GM19324 (cell line): ENCODE data around the gene CNKSR3.
"Not testable (repeated sequence)": the region's sequence is repeated elsewhere in the genome, so short reads cannot be mapped to it uniquely, and the experiment has no call there.

ENCODE experiments used
- ATAC-seq: cut with Tn5 transposase; IDR thresholded peaks from one replicate; pipeline ENCODE4 v1.9.1; 2021; ENCODE audit warnings: mild to moderate bottlenecking, moderate library complexity; ENCODE audit not compliant: unreplicated experiment, low FRiP score

The CNKSR3 gene

GRCh38 chr6:154529957-154530356 is 19.5 kb upstream of the CNKSR3 start:
- no peak for ATAC-seq

GRCh38 chr6:154528310-154528915 is 17.9 kb upstream of the CNKSR3 start:
- ATAC-seq = no peak

GRCh38 chr6:154526996-154527395 is 16.5 kb upstream of the CNKSR3 start:
- no peak for ATAC-seq

GRCh38 chr6:154522576-154522975 is 12.1 kb upstream of the CNKSR3 start:
- no peak for ATAC-seq

GRCh38 chr6:154521412-154521811 is 10.9 kb upstream of the CNKSR3 start:
- ATAC-seq = no peak

GRCh38 chr6:154520280-154520679 is 9.8 kb upstream of the CNKSR3 start:
- no peak for ATAC-seq

- ATAC-seq = no peak
These were observed 7.9 kb upstream of the CNKSR3 start for GRCh38 chr6:154518396-154518795.

GRCh38 chr6:154516276-154516675 is 5.8 kb upstream of the CNKSR3 start:
- no peak for ATAC-seq

- no peak for ATAC-seq
These were observed 5.3 kb upstream of the CNKSR3 start for GRCh38 chr6:154515826-154516225.

- not testable (repeated sequence) for ATAC-seq
These were observed 4.6 kb upstream of the CNKSR3 start for GRCh38 chr6:154515076-154515475.

- no peak for ATAC-seq
These were observed 4.0 kb upstream of the CNKSR3 start for GRCh38 chr6:154514481-154514880.

- ATAC-seq = no peak
These were observed 3.3 kb upstream of the CNKSR3 start for GRCh38 chr6:154513601-154514320.

- ATAC-seq = no peak
These were observed 1.7 kb upstream of the CNKSR3 start for GRCh38 chr6:154512201-154512600.

GRCh38 chr6:154511791-154512190 is 1.3 kb upstream of the CNKSR3 start:
- no peak for ATAC-seq

- ATAC-seq = peak; percentile 26
These were observed 903 bp downstream of the CNKSR3 start for GRCh38 chr6:154509421-154510143.

- no peak for ATAC-seq
These were observed 1.7 kb downstream of the CNKSR3 start for GRCh38 chr6:154508573-154509375.

- no peak for ATAC-seq
These were observed 3.2 kb downstream of the CNKSR3 start for GRCh38 chr6:154506991-154507898.

- ATAC-seq = no peak
These were observed 3.9 kb downstream of the CNKSR3 start for GRCh38 chr6:154506582-154506981.

- ATAC-seq = no peak
These were observed 4.4 kb downstream of the CNKSR3 start for GRCh38 chr6:154506108-154506507.
